ENCODE results near the gene OPN1MW3.

DNA sequence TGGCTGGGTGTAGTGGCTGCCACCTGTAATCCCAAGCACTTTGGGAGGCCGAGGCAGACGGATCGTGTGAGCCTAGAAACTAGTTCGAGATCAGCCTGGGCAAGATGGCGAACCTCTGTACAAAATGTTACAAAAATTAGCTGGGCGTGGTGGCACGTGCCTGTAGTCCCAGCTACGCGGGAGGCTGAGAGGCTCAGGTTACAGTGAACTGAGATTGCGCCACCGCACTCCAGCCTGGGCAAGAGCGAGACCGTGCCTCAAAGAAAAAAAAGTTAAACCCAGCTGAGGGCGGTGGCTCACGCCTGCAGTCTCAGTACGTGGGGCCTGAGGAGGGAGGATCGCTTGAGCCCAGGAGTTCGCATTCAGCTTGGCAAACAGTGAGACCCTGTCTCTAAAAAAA lies 39.3 kb downstream of the OPN1MW3 start:
- TF ChIP-seq BHLHE40 (IDR thresholded peaks at IDR 0.05; ENCODE audit: low read depth, low read length) (no peak), CTCF (conservative IDR thresholded peaks at IDR 0.05; ENCODE audit: low read depth, low read length) (no peak), POLR2A (IDR thresholded peaks at IDR 0.05; ENCODE audit: low read depth, low read length) (no peak), ELK1 (IDR thresholded peaks at IDR 0.05; ENCODE audit: borderline replicate concordance, low read depth, low read length) (no peak), RCOR1 (IDR thresholded peaks at IDR 0.05; ENCODE audit: insufficient replicate concordance, low read length) (no peak), RFX5 (IDR thresholded peaks at IDR 0.05; ENCODE audit: low read depth, low read length) (no peak)

All from IMR-90 (cell line).